ENCODE data around the gene CFAP119.

GRCh38 chr16:30750876-30751465 lies 10.9 kb downstream of the CFAP119 start:
- no peak for TF ChIP-seq POLR2A (IDR thresholded peaks at IDR 0.05; ENCODE audit: low read depth, low read length)
- TF ChIP-seq POLR2AphosphoS5 (IDR thresholded peaks at IDR 0.05; ENCODE audit: low read depth, low read length): no peak
- no peak for TF ChIP-seq TAF1 (IDR thresholded peaks at IDR 0.05; ENCODE audit: low read depth, low read length)
- no peak for TF ChIP-seq SPI1 (IDR thresholded peaks at IDR 0.05; ENCODE audit: low read depth, low read length)
- TF ChIP-seq POU2F2 (IDR thresholded peaks at IDR 0.05; ENCODE audit: low read depth, low read length): no peak
- TF ChIP-seq PAX5 (IDR thresholded peaks at IDR 0.05; ENCODE audit: insufficient read depth, low read length, severe bottlenecking): no peak
